Raji (cell line): Measurements from ENCODE around the gene PXMP4.
A peak's percentile ranks its signal among the peaks of the same experiment; 100 is the strongest.

Experiments used
- POLR2A ChIP-seq: IDR thresholded peaks from 2 replicates; pipeline ENCODE4 v1.6.1; 2011; ENCODE audit warnings: low read depth, low read length, control low read depth; ENCODE audit not compliant: insufficient read depth

Gene PXMP4

DNA sequence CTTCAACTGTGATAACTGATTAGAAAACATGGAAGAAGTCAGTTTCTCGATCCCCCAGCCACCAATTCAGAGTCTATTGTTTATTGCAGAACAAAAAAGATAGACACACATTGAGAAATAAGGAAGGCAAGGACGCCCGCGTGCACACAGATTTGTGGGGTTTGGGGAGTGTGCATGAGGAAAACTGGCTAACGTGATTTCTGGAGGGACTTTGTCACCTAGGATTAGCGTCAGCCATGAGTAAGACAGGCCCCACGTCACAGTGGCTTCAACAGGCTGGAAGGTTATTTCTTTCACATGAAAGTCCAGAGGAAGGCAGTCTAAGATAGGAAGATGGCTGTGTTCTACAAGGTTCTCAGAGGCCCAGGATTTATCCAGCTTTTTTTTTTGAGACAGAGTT lies 19.4 kb upstream of the PXMP4 start:
- TF ChIP-seq POLR2A: no peak

DNA sequence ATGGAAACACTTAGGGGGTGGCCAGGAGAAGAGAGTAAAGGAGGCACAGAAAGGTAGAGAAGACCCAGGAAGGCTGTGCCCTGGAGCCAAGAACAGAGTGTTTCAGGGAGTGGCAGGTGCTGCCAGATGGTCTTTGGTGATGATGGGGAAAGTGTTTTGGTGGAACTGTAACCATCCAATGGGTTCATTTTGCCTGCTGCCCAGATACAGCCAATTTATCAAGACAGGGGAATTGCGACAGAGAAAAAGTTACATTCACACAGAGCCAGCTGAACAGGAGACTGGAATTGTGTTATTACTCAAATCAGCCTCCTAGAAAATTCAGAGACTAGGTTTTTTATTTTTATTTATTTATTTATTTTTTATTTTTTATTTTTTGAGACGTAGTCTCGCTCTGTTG lies 16.9 kb upstream of the PXMP4 start:
- no peak for TF ChIP-seq POLR2A

DNA sequence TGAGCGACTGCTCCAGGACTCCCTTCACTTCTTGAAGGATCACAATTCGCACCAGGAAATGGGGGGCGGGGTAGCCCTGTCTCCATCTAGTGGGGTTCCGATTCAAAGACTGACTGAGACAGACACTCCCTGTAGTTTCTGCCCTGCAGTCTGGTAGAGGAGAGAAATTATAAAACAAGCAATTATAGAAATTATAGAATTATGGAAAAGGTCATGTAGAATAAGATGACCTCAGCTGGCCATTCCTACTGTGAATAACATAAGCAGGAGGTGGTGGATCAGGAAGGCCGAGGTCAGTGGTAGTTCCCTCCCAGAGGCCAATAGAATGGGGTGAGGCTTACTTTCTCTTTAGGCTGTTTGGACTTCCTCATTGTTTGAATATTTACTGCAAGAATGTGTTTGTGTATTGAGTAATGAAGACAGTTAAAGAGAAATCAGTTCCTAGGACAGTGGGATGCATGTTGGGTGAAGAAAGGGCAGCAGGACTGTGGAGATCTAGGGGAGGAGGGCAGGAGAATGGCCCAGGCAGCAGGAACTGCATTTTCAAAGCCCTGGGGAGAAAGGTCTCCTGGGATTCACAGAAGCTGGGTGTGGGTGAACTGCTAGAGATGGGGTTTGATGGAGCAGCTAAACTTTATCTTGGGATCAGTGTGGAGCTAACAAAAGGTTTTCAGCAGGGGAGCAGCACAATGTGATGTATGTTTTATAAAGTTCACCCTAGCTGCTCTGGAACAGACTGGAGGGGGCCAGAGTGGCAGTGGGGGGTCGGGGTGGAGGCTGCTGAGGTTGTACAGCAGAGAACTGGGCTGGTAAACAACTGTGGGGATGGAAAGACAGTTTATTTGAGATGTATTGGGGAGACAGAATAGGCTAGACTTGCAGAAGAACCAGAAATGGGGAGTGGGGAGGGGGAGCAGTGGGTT lies 13.8 kb upstream of the PXMP4 start:
- peak; percentile 22; the same call in 1 of the 2 replicates for TF ChIP-seq POLR2A

DNA sequence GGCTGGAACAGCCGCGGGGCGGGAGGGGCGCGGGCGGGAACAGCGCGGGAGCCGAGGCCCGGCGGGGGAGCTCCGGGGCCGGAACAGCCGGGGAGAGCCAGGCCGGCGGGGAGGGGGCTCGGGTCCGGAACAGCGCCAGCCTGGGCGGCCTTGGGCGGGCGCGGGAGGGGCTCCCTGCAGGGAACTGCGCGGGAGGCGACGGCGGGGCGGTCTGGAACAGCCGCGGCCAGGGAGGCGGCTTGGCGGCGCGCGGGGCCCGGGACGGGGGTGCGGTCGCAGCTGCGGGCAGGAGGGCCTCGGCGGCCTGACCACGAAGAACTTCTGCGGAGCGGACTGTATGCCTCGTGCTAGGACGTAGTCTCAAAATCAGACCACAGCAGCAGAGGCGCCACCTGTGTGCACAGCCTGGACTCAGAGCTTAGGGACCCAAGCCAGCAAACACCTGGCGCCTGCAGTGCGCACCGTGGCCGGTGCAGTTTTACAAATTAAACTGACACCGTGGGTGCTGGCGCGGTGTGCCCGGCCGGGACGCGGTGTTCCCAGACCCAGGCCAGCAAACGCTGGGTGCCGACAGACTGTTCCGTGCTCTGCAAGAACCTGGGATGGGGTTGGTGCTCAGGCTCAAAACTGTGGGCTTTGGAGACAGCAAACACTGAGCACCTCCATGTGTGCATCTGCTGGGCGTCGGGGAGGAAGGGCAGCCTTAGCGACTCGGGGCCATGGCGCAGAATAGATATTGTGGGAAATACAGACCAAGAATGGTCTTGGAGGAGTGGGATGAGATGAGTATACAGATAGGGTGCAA lies 12.3 kb upstream of the PXMP4 start:
- peak; percentile 59; the same call in 1 of the 2 replicates for TF ChIP-seq POLR2A

DNA sequence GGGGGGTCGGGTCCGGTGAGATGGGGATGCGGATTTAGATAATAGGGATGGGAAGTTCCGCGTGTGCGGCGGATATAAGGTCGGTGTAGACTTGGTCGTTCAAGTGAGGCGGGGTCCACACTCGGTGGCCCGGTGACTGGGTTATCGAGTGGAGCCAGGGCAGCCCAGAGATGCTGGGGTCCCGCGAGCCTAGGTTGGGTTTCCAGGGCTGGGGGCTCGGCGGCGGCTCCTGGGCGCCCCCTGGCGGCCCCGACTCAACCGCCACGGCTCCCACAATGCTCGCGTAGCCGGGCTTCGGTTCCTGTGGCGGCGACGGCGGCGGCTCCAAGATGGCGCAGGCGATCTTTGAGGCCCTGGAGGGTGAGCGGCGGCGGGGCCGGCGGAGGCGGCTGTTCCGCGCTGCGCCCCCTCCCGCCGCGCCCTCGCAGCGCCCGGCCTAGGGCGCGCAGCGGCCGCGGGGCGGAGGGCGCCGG lies 11.6 kb upstream of the PXMP4 start, which contains the start of gene ZNF341:
TSS of gene ZNF341 (plus strand) at position 304 of the 473 bp plus-strand sequence. CDS start at position 330, 26 bp downstream.
- TF ChIP-seq POLR2A: no peak

DNA sequence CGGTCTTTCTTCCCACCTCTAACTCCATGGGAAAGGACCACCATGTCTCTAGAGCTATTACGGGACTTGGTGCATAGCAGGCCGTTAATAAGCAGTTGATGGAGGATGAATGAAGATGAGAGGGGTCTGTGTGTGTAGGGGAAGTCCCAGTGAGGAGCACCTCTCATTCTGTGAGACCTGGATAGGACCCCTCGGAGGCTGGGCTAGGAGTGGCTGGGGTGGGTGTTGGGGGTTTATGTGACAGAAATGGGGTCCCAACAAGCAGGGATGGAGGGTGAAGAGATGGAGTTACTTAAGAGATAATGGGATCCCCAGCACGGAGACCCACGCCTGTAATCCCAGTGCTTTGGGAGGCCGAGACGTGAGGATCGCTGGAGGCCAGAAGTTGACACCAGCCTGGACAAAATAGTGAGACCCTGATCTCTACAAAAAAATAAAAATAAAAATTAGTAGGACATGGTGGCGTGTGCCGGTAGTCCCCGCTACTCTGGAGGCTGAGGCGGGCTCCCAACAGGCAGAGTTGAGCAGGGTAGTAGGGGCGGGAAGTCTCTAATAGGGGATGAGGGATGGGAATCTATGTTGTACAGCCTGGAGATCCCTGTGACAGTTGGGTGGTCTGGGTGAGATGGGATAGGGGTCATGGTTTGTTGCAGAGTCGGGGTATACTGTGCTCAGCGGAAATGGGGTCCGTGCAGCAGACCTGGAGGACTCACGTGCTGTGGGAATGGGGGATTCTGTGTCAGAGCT lies 11.0 kb upstream of the PXMP4 start:
- TF ChIP-seq POLR2A: no peak

DNA sequence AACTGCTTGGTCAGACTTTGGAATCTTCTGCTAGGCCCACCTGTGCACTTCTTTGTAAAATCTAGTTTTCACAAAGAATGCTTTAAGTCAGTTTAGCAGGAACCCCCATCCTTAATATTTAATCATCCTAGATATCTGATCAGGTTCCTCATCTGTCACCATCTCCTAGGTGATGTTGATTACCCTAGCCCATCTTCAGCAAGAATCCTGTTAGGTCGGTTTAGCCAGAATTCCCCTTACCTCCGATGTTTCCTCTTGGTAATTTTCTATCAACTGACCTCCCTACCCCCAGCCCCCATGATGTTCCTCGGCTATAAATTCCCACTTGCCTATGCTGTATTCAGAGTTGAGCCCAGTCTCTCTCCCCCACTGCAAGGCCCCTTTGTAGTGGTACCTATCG lies 9.0 kb upstream of the PXMP4 start:
- no peak for TF ChIP-seq POLR2A

DNA sequence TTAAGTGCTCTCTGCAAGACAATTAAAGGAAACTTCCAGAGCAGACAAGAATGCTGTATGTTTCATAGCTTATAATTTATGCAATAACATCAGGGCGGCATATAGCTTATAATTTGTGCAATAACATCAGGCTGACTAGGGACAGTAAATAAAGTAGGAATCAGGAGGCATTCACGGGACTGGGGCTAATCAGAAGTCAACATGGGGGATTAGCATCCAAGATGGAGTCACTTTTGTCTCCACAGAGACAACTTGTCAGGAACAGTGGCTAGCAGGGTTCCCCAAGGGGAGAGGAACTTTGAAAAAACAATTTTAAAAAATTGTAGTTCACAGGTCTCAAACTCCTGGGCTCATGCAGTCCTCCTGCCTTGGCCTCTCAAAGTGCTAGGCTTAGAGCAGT lies 8.4 kb upstream of the PXMP4 start:
- no peak for TF ChIP-seq POLR2A

DNA sequence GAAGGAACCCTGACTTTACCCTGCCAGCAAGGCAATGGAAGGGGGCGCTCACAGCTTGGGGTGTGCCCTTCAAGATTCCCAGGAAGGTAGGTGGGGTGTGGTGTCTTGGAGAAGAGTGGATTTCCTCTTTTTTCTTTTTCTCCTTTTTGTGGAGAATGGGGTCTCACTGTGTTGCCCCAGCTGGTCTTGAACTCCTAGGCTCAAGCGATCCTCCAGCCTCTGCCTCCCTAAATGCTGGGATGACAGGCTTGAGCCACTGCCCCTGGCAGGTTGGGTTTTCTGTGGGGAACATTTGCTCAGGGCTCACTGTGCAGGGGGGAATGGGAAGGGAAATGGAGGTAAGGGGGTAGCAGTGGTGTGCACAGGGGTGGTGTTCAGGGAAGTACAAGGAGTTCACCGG lies 7.7 kb upstream of the PXMP4 start:
- TF ChIP-seq POLR2A: no peak

DNA sequence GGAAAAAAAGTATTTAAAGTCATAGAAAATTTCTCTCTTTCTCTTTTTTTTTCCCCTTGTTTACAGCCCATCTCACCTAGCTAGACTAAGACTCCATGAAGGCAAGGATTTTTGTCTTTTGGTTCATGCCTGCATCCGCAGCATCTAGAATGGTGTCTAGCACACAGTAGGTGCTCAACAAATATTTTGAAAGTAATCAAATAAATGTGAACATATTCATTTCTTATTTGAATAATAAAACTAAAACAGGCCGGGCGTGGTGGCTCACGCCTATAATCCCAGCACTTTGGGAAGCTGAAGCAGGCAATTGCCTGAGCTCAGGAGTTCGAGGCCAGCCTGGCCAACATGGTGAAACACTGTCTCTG lies 7.0 kb upstream of the PXMP4 start:
- no peak for TF ChIP-seq POLR2A

DNA sequence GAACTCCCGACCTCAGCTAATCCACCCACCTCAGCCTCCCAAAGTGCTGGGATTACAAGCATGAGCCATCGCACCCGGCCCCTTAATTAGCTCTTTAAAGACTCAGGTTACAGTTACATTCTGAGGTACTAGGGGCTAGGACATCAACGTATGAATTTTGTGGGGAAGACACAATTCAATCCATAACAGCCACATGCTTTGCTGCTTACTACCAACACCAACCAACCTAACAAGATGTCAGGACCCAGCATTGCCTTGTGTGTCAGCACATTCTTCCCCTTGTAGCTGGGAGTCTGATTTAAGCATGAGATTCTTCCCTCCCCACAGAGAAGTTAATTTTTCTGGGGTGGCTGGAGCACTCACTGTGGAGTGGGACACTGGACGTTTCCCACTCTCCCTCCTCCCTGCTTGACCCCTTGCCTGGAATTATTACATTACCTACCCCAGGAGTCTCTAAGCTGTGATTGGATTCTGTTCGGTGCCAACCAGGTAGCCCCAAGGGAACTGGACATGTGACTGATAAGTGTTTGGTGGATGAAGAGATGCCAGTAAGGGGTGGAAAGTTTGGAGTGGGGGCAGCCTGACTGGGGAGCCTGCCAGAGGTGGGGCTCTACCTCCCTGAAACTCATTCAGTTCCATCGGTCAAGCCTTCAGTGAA lies 5.6 kb upstream of the PXMP4 start:
- TF ChIP-seq POLR2A: no peak

DNA sequence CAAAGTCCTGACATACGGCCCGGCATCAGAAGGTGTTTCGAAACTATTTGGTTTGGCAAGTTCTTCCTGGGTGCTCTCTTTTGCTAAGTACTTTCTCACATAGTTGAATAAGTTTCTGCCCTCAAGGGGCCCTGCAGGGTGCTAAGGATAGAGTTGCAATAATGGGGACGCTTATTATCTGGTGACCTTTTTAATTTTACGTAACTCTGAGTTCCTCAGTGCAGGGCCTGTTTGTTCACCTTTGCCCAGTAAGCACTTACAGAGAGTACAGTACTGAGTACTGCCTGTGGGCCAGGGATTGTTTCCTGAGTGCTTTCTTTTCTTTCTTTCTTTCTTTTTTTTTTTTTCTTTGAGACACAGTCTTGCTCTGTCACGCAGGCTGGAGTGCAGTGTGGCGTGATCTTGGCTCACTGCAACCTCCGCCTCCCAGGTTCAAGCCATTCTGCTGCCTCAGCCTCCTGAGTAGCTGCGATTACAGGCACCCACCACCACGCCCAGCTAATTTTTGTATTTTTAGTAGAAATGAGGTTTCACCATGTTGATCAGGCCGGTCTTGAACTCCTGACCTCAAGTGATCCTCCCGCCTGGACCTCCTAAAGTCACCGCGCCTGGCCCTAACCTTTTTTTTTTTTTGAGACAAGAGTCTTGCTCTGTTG lies 4.5 kb upstream of the PXMP4 start:
- no peak for TF ChIP-seq POLR2A

DNA sequence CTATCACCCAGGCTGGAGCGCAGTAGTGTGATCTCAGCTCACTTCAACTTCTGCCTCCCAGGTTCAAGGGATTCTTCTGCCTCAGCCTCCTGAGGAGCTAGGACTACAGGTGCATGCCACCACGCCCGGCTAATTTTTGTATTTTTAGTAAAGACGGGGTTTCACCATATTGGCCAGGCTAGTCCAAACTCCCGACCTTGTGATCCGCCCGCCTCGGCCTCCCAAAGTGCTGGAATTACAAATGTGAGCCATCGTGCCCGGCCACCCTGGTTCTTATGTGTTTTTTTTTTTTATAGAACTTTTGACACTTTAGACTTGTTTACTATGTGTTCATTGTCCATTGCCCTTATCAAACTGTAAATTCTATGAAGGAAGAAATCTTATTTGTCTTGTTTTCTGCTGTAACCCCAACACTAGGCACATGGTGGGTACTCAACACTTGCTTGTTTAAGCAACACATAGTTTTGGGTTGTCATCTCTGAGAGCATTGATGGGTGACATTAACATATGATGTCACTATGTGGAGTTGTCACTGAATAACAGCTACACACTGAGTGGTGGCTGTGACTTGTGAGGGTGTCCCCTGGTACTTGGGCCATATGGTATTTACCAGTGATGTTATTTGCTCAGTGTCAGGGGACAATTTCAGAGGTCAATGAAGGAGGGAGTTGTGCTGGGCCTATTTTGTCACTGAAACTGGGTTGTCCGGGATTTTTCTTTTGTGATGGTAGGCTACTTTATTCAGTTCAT lies 1.5 kb upstream of the PXMP4 start:
- TF ChIP-seq POLR2A: no peak
